ENCODE data around the gene ANKRD33.

Gene ANKRD33

GRCh38 chr12:51938726-51939125, 50.8 kb downstream of the ANKRD33 start:
- no peak overlapping the region for H3K4me3 ChIP-seq (replicated peaks; ENCODE audit: low read depth, low read length)
- DNase-seq (ENCODE audit: extremely low read depth, low read depth): no peak
- no peak for TF ChIP-seq CTCF (IDR thresholded peaks at IDR 0.05; ENCODE audit: low read depth, low read length, missing control alignments)

GRCh38 chr12:51941011-51941581, 53.2 kb downstream of the ANKRD33 start:
- no peak for TF ChIP-seq CTCF (IDR thresholded peaks at IDR 0.05; ENCODE audit: low read depth, low read length, missing control alignments)
- DNase-seq (ENCODE audit: extremely low read depth, low read depth): no peak
- no peak overlapping the region for H3K4me3 ChIP-seq (replicated peaks; ENCODE audit: low read depth, low read length)

Measured in HFF-Myc (cell line).